HG03432 (cell line): Measurements from ENCODE around the gene WHRN.

Source experiments
- ATAC-seq: cut with Tn5 transposase; IDR thresholded peaks from one replicate; pipeline ENCODE4 v1.9.1; 2021; ENCODE audit warnings: mild to moderate bottlenecking, moderate library complexity; ENCODE audit not compliant: unreplicated experiment

Gene WHRN

GRCh38 chr9:114515528-114515927, 10.3 kb upstream of the WHRN start:
- ATAC-seq, result no peak

DNA sequence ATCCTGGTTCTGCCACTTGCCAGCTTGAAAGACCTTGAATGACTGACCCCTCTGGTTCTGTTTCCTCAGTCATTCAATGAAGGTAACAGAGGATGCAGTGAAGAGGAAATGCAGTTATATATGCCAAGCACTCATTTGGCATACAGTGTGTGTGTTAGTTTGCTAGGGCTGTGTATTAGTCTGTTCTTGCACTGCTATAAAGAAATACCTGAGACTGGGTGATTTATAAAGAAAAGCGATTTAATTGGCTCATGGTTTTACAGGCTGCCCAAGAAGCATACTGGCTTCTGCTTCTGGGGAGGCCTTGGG, 8.6 kb upstream of the WHRN start:
- no peak for ATAC-seq

GRCh38 chr9:114513055-114513958, 8.0 kb upstream of the WHRN start:
- no peak for ATAC-seq

DNA sequence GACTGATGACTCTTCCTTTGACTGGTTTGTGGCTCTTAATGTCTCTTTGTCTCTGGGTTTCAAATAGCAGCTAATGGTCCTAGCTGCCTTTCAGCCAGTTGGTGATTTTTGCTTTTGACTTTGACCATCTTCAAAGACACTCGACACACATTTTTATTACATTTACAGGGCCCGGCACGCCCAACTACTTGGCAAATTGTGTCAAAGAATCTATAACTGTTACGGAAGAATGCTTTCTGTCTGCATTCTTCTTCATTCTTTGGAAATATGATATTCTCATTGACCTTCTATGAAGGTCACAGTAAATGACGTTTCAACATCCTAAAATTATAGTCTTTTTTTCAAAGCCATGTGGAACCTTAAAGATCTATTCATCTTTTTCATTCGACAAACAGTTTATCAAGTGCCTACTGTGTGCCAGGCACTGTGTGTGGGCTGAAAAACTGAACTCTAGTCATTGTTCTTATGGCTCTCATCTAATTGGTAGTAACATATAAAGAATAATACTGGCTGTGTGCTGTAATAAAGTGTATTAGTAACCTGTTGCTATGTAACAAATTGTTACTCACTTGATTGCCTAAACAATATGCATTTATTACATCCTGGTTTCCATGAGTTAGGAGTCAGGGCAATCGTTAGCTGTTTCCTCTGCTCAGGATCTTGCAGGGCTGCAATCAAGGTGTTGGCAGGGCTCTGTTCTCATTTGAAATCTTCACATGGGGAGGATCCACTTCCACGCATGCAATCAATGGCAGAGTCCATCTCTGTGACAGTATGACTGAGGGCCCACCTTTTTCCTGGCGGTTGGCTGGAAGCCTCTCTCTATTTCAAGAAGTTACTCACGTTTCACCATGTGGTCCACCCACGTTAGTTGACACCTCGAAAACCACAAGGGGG, 7.0 kb upstream of the WHRN start:
- no peak for ATAC-seq

DNA sequence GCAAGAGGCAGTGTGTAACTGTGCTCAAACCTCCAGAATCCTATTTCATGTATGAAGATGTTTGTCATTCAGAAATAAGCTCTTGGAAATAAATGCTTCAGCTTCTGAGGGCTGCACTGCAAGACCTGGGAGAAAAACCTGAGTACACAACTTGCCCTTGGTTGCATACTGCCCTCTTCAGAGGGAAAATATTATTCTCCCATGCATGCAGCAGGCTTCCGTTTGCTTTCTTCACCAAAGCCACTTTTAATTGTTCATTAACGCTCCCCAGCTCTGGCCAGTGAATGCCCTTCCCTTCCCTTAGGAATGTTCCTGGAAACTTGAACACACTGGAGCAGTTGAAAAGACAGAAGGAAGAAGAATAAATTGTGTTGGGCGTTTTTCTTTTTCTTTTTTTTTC, 2.5 kb upstream of the WHRN start:
- ATAC-seq, result no peak

DNA sequence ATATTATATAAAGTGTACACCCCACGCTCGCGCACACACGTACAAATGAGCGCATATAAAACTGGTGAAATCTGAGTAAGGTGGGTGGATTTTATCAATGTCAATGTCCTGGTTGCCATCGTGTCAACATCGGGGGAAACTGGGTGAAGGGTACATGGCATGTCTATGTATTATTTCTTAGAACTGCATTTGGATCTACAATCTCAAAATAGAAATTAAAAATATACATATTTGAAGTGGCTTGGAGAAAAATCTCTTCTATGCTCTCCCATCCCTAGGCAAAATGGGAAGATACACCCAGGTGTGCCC, 763 bp upstream of the WHRN start:
- no peak for ATAC-seq

- no peak for ATAC-seq
These were observed 709 bp downstream of the WHRN start for GRCh38 chr9:114504341-114505186.

- no peak for ATAC-seq
These were observed 1.5 kb downstream of the WHRN start for GRCh38 chr9:114503522-114504340.

DNA sequence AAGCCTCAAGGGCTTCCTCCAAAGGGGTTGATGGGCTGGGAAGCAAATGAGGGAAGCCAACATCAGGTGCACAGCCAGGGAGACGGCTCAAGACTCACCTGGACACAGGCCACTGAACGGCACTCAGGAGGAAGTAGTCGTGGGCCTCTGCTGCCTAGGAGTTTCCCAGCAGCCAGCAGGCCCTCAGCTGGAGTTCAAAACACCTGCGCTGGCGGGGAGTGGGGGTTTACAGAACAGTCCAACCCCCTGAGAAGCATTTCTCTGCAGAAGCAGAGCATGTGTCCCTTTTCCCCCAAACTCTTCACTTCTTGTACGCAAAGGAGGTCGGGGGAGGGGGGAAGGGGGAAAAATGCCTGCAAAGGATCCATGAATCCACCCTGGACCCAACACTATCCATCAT, 2.3 kb downstream of the WHRN start:
- ATAC-seq, result no peak

- no peak for ATAC-seq
These were observed 3.2 kb downstream of the WHRN start for GRCh38 chr9:114501796-114502682.

DNA sequence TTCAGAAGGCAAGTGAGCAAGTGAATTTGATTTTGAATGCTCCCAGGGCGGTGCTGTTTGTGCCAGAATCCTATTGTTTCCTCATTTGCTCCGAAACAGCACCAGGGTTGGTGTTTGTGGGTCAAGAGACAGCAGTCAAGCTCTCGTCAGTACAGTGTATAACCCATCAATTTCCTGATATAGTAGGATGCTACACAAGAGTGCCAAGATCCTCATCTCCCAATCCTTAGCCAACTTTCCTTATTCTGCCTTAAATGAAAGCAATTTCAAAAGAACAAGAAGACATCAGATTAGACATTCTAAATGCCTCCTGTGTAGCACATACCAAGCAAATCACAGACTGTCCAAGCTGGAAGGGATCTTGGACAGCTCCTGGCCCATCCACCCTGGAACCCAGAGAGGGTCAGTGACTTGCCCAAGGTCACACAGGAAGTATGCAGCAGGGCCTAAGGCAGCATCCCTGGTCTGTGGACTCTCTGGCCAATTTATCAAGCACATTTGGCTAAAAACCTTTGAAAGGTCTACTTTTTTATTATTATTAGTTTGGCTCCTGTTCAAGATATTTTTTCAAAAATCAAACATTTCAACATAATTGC, 4.5 kb downstream of the WHRN start:
- no peak for ATAC-seq

DNA sequence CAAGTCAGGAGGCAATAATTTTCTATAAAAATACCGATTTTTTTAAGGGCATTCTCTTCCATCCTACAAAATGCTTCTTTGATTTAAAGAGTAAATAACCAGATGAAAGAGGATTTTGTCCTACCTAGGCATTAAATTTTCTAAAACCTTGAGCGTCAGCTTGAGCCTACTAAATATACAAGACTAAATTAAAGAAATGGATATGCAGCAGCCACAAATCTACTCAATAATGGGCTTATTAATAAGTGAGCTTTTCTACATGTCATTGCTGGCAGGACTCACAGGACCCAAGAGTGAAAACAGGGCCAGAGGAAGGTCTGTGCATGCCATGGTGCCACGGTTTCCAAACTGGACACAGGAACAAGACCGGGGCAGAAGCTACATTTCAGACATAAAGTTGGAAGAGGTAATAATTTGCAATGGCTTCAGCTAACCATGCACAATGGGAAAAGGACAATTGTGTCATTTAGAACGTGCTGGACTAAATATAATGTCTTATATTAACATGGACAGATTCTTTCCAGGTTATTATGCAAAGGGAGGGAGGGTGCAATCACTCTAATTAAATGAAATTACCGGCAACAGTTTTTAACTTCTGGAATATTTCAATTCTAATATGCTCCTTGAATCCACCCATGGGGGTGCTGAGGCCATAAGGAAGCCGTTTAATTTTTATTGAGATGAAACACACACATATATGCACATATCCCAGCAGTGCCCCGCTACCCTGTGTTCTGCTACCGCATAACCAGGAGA, 5.2 kb downstream of the WHRN start:
- ATAC-seq, result no peak

GRCh38 chr9:114499528-114499927, 5.7 kb downstream of the WHRN start:
- ATAC-seq, result no peak

- no peak for ATAC-seq
These were observed 7.4 kb downstream of the WHRN start for GRCh38 chr9:114497727-114498382.

- ATAC-seq, result no peak
These were observed 8.0 kb downstream of the WHRN start for GRCh38 chr9:114497236-114497635.

GRCh38 chr9:114496011-114496410, 9.3 kb downstream of the WHRN start:
- ATAC-seq, result no peak

GRCh38 chr9:114494776-114495569, 10.3 kb downstream of the WHRN start:
- ATAC-seq, result no peak
